ENCODE measurements around the gene USP47. TPM values are rescaled to one million over a fixed set of nuclear protein-coding genes. Genes with fewer than 3 reads are reported as not detected.

USP47 gene
- total and polyA plus RNA-seq, 2 of the 8 experiments (the other 6 are each of a cell fraction or from before 2014, with no cell fraction given), result 4.2 to 21.3 TPM

- CTCF ChIA-PET (ENCODE audit: partially characterized antibody), result interaction anchor here (1.1 kb wide), 1 partner anchor 43 kb away, joined by 3 read pairs; no protein-coding TSS in a partner anchor
- no peak for TF ChIP-seq SIX5 (IDR thresholded peaks at IDR 0.05; ENCODE audit: low read depth, low read length)
- Histone ChIP-seq H3K4me2 (ENCODE audit: insufficient read depth in 1 of 2, low read depth in 2 of 2, low read length in 2 of 2) (no peak overlapping the region), H3K23ac (ENCODE audit: insufficient read length) (no peak overlapping the region), H3K4ac (replicated peaks; ENCODE audit: insufficient read length, low read depth, low read length) (no peak overlapping the region), H3K18ac (ENCODE audit: extremely low read depth, low read length) (no peak overlapping the region), H3K4me3 (ENCODE audit: extremely low read depth in 1 of 4, insufficient read depth in 2 of 4, low read depth in 3 of 4, low read length in 4 of 4) (no peak overlapping the region), H3K23me2 (ENCODE audit: low read depth, low read length) (no peaks in the 10 kb centered on the region), H3K27me3 (replicated peaks in 1 of 4; ENCODE audit: control insufficient read depth in 3 of 4, extremely low read depth in 1 of 4, insufficient read depth in 3 of 4, low read length in 3 of 4) (no peaks in the 10 kb centered on the region), H3K27ac (ENCODE audit: low read depth, low read length) (no peak overlapping the region), H3K14ac (ENCODE audit: insufficient read length) (no peak overlapping the region), H2BK12ac (ENCODE audit: low read depth, low read length) (no peak overlapping the region), H3K36me3 (ENCODE audit: control insufficient read depth in 2 of 4, insufficient read depth in 4 of 4, low read length in 3 of 4) (peaks cover 0 to 3% (median 0%) of the 10 kb centered on the region in 4 experiments; a peak in 2 of 8 replicates), H4K5ac (ENCODE audit: insufficient read length, low read depth, low read length) (no peak overlapping the region), H2BK5ac (ENCODE audit: low read depth, low read length) (no peak overlapping the region), H3K4me1 (replicated peaks in 1 of 4; ENCODE audit: control insufficient read depth in 3 of 4, insufficient read depth in 4 of 4, low read length in 3 of 4) (no peaks in the 10 kb centered on the region), H3K56ac (replicated peaks; ENCODE audit: insufficient read length, low read depth, low read length) (no peak overlapping the region), H3K79me2 (ENCODE audit: control insufficient read depth in 1 of 2, insufficient read depth in 2 of 2, low read length in 2 of 2) (no peaks in the 10 kb centered on the region), H2AFZ (ENCODE audit: low read length) (no peak overlapping the region), H2AK5ac (ENCODE audit: low read depth, low read length) (no peak overlapping the region), H2BK15ac (ENCODE audit: low read length) (no peak overlapping the region), H3K79me1 (ENCODE audit: low read depth, low read length) (no peaks in the 10 kb centered on the region), H4K91ac (replicated peaks; ENCODE audit: insufficient read length, low read length) (no peak overlapping the region), H2BK120ac (replicated peaks; ENCODE audit: low read depth, low read length) (no peak overlapping the region), H4K8ac (ENCODE audit: extremely low read depth, insufficient read depth, low read length) (no peak overlapping the region), H4K20me1 (replicated peaks in 1 of 2; ENCODE audit: control insufficient read depth in 1 of 2, insufficient read depth in 2 of 2, low read length in 2 of 2) (no peaks in the 10 kb centered on the region), H3K9me3 (ENCODE audit: insufficient read depth in 2 of 2, low read depth in 1 of 2, low read length in 1 of 2) (no peaks in the 10 kb centered on the region), H3K9ac (replicated peaks in 1 of 4; ENCODE audit: extremely low read depth in 1 of 4, low read depth in 3 of 4, low read length in 3 of 4) (no peak overlapping the region), H2BK20ac (ENCODE audit: low read length) (no peak overlapping the region)
- DNase-seq (ENCODE audit: low read depth in 1 of 2, low spot score in 2 of 2) (no peak), FAIRE-seq (no peak)
- POLR2A ChIA-PET (ENCODE audit: partially characterized antibody), result no interaction called here
Observed at GRCh38 chr11:11923828-11924227, 82.1 kb downstream of the USP47 start.
